Right lung (tissue), 10 donors: ENCODE measurements around the gene ENPP6. TPM values are rescaled to one million over a fixed set of nuclear protein-coding genes. Genes with fewer than 3 reads are reported as not detected.

ENCODE experiments used
- DNase-seq, 2 donors: peaks; one replicate each; pipeline ENCODE4 v3.0.0-alpha.2; 2013
- long read RNA-seq, 8 donors: transcript quantifications; one replicate each; lab custom pipeline, GENCODE V29; 2026
- polyA plus RNA-seq, 5 donors: library from polyadenylated mRNA; unstranded; fragments of 120-200 nt; gene quantifications; one replicate each; pipeline versions ENCODE4 v1.2.1 to v1.2.3, GENCODE V29; 2013; ENCODE audit warnings: inconsistent platforms in 1 of 5, low replicate concordance in 1 of 5; ENCODE audit not compliant: insufficient read length in 5 of 5, insufficient read depth in 1 of 5

The ENPP6 gene
- under 1 TPM; 0.21 to 1.00 (median 0.31) TPM for polyA plus RNA-seq
- long read RNA-seq, donor 1: 0 reads
- long read RNA-seq, donor 2: 0 reads
- long read RNA-seq, donor 3: 0 reads
- long read RNA-seq, donor 4: 0 reads
- long read RNA-seq, donor 5: 0 reads
- long read RNA-seq, donor 6: 0 reads
- long read RNA-seq, donor 7: 0 reads
- long read RNA-seq, donor 8: 0 reads

- no peak for DNase-seq
Observed at GRCh38 chr4:184217634-184218033, at the start of gene ENPP6. Gene ENPP6 (minus strand): TSS chr4:184217873. CDS start chr4:184217819, 54 bp downstream.

- DNase-seq: no peak
Observed at GRCh38 chr4:184267206-184267608, 49.5 kb upstream of the ENPP6 start.

- no peak for DNase-seq
Observed at GRCh38 chr4:184265546-184266351, 48.1 kb upstream of the ENPP6 start.

- DNase-seq: peak; percentile 81 to 86
Observed at GRCh38 chr4:184263910-184264732, 46.4 kb upstream of the ENPP6 start.

- DNase-seq: no peak
Observed at GRCh38 chr4:184263461-184263860, 45.8 kb upstream of the ENPP6 start.

GRCh38 chr4:184262901-184263300, 45.2 kb upstream of the ENPP6 start:
- DNase-seq: no peak

GRCh38 chr4:184261246-184261645, 43.6 kb upstream of the ENPP6 start:
- no peak for DNase-seq

- no peak for DNase-seq
Observed at GRCh38 chr4:184259866-184260265, 42.2 kb upstream of the ENPP6 start.

GRCh38 chr4:184259081-184259480, 41.4 kb upstream of the ENPP6 start:
- DNase-seq: no peak

- DNase-seq: no peak
Observed at GRCh38 chr4:184255871-184256642, 38.4 kb upstream of the ENPP6 start.

- no peak for DNase-seq
Observed at GRCh38 chr4:184255361-184255760, 37.7 kb upstream of the ENPP6 start.

- DNase-seq: no peak
Observed at GRCh38 chr4:184253072-184253420, 35.4 kb upstream of the ENPP6 start.

GRCh38 chr4:184252136-184253071, 34.7 kb upstream of the ENPP6 start:
- no peak for DNase-seq

- DNase-seq: no peak
Observed at GRCh38 chr4:184251670-184251980, 34.0 kb upstream of the ENPP6 start.

GRCh38 chr4:184250795-184251669, 33.4 kb upstream of the ENPP6 start:
- peak in 1 of 2 donors; percentile 18 for DNase-seq

GRCh38 chr4:184248216-184248615, 30.5 kb upstream of the ENPP6 start:
- DNase-seq: no peak

GRCh38 chr4:184247421-184247820, 29.7 kb upstream of the ENPP6 start:
- no peak for DNase-seq

GRCh38 chr4:184246426-184246825, 28.8 kb upstream of the ENPP6 start:
- no peak for DNase-seq

GRCh38 chr4:184238072-184238745, 20.5 kb upstream of the ENPP6 start:
- no peak for DNase-seq
